ENCODE measurements around the gene RBM15.
A peak's percentile ranks its signal among the peaks of the same experiment; 100 is the strongest.

DNA sequence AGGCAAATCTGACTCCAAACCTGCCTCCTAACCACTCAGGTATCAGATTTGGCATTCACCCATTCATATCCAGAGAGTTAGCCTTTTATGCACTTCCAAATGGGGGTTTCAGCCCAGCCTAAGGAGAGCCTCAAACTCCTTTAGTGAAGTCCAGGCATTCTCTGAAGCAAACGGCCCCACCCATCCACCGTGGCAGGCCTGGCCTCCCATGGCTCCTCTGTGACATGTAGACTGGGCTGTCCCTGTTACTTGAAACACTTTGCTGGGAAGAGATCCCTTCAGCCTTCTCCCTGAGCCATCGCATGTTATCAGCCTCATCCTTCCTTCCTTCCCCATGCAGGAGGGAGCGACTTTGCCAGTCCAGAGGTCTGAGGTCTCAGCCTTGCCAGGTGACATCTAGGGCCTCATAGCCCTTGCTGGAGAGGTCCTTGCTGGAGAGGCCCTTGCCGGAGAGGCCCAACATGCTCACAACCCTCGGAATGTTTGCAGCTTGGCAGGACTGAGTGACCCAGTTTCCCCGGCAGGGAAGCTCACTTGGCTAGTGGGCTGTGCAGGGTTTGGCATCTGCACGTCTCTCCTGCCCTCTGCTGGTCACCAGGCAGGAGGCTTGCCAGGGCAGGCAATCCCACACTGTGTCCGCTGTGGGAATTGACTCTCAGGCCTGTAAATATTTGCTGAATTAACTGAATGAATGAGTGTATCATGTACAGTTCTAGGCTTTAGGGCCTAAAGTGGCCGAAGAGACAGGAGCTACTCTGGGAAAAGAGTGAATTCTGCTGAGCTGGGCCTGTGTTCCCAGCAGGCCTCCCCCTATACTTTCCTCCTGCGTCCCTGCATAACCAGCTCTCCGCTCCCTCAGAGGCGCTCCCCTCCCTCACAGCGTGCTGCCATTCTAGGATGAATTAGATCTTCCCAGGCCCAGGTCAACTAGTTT, 26.7 kb upstream of the RBM15 start:
- TF ChIP-seq, protein P1, sequence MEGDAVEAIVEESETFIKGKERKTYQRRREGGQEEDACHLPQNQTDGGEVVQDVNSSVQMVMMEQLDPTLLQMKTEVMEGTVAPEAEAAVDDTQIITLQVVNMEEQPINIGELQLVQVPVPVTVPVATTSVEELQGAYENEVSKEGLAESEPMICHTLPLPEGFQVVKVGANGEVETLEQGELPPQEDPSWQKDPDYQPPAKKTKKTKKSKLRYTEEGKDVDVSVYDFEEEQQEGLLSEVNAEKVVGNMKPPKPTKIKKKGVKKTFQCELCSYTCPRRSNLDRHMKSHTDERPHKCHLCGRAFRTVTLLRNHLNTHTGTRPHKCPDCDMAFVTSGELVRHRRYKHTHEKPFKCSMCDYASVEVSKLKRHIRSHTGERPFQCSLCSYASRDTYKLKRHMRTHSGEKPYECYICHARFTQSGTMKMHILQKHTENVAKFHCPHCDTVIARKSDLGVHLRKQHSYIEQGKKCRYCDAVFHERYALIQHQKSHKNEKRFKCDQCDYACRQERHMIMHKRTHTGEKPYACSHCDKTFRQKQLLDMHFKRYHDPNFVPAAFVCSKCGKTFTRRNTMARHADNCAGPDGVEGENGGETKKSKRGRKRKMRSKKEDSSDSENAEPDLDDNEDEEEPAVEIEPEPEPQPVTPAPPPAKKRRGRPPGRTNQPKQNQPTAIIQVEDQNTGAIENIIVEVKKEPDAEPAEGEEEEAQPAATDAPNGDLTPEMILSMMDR (conservative IDR thresholded peaks at IDR 0.05; ENCODE audit: low read depth, low read length): peak; percentile 98
- TF ChIP-seq SMC3 (IDR thresholded peaks at IDR 0.05; ENCODE audit: low read depth, low read length): peak; percentile 100
- no peak for TF ChIP-seq POLR2A (IDR thresholded peaks at IDR 0.05; ENCODE audit: low read depth, low read length)
- no peak for TF ChIP-seq BHLHE40 (IDR thresholded peaks at IDR 0.05; ENCODE audit: low read depth, low read length)
- TF ChIP-seq CEBPB (IDR thresholded peaks at IDR 0.05; ENCODE audit: low read depth, low read length): no peak

Data from IMR-90 (cell line).